Brain pericyte (primary cell): ENCODE results near the gene LCE5A.
"Not testable (repeated sequence)": the region's sequence is repeated elsewhere in the genome, so short reads cannot be mapped to it uniquely, and the experiment has no call there.

ENCODE experiments used
- DNase-seq: peaks from one replicate; pipeline ENCODE4 v3.0.0-alpha.2; 2012; ENCODE audit warnings: low read depth, low spot score

Gene LCE5A

DNA sequence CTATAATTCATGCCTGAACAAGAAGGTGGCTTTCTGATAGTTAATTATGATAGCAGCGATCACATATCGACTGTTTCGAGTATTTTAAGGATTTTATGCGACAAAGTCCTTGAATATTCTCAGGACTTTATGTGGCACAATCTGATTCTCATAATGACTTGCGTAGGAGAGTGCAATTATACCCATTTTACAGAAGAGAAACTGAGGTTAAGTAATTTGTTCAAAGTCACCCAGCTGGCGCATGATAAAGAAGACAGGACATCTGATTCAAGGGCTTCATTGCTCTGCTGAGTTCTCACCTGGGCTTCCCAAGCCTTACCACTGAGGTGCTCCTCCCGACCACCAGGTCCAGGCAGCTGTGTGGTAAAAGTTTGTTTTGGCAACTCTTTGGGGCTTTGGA lies 5.5 kb downstream of the LCE5A start:
- no peak for DNase-seq

DNA sequence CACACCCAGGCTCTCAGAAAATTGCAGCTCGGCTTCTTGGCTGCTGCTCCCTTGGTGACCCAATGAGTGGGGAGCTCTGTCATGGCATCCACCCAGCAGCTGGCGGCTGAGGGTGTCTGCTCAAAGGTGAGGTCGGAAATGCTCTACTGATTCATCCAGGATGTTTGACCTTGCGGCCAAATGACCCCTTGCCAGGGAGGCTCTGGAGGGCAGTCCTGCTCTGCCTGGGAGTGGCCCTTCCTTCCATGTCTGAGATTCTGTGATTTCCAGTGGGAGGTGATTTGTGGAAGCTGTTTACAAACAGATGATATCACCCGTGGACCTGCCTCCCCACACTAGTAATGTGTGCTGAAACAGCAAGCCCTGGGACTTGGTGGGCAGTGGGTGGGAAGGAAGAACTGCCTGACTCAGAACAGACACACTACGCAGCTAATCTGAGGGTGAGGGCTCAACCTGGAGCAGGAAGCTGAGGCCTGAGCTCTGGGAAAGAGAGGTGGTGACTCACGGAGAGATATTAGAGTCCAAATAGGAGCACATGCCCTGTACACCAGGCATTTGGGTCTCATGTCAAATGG lies 6.7 kb downstream of the LCE5A start:
- DNase-seq: no peak

DNA sequence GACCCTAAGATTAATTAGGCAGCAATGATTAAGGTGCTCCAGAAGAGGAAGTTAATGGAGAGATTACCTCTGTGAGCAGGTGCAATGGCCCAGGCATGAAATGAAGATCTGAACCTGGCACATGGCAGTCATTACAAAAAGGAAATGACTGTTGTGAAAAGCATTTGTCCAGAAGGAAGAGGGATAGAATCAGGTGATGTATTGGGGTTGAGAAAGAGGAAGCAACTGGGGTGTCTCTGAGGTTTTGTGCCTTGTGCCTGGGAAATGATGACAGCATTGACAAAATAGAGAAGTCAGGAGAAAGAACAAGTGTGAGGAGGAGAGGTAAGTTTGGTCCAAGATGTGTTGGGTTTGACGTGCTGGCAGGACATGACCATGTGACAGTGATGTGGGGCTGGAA lies 9.2 kb downstream of the LCE5A start:
- DNase-seq: no peak

DNA sequence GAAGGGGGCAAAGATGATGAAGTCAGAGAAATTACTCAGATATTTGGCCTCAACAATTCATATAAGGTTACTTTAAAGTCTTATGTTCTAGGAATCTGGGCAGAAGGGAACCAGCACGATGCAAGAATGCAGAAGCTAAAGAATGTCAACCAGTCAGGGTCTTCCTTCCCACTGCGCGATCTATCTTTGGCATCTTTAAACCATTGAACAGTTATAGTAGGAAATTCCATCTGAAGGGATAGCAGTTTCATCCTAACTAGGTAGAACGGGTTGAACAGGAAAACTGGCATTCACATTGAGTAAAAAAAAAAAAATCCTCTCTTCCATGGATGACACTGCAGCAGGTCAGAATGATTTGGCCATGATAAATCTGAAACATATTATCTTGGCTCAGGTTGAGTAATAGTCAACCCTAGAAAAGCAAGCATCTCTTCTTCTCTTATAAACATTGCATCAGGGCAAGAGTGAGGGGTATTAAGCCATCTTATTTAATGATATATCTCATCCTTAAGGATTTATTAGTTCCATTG lies 10.0 kb downstream of the LCE5A start:
- DNase-seq: no peak

DNA sequence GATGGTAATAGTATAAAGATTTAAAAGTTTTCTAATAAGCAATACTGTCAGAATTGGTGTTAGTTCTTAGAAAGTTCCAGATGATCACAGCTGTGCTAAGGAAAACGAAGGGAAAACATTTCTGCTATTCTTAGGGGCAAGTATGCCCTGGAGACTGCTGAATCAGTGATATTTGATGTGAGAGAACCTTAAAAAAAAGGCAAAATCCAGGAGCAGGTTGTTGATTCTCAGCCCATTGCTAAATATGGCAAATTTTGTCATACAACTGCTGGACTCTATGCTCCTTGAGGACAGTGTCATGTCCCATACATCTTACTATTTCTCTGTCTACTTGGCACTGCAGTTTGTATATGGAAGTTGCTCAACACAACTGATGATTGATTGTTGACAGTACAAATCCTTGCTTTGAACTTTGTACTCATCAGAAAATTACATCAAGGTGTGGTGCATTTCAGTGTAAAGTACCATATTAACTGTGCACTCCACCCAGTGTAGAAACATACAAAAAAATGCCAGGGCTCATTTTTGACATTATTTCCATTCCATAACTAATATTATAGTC lies 14.6 kb downstream of the LCE5A start:
- DNase-seq: no peak

DNA sequence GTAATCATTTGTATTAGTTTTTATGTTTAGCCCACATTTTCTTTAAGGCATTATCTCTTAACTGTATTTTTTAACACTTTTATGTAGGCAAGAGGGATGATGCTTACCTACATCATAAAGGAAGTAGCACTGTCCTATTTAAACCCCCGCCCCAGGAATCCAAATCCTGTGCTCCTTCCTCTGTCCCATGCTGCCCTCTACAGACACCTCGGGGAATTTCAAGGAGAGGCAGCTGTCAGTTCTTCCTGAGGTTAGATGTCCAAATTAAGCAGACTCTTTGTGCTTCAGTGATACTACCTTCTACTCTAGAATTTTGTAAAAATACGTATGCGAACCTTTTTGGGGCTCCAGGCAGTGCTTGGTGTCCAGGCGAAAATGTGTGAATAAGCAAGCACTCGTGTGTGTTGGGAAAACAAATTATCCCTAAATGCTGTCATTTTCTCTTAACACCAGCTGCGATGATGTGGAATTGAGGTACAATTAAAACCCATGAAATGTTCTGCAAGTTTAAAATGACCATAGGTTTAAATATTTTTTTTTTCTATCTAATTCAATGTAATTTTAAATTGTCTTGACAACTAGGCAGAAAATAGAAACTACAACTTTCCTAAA lies 22.8 kb downstream of the LCE5A start:
- DNase-seq: no peak

DNA sequence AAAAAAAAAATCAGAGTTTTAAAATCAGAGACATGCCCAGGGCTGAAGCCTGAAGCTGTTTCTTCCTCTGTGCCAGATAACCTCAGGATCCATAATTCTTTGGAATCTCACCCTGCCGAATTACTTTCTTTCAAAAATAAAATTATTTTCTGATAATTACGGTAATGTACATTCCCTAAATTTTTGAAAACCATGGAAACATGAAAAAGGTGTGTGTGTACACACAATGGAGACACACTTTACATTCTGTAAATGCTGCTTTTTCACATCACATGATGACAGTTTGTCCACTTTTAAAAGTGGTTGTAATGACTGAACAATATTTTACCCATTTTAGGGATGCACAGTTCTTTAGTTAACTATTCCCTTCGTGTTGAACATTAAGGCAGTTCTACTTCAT lies 25.2 kb downstream of the LCE5A start:
- DNase-seq: no peak

DNA sequence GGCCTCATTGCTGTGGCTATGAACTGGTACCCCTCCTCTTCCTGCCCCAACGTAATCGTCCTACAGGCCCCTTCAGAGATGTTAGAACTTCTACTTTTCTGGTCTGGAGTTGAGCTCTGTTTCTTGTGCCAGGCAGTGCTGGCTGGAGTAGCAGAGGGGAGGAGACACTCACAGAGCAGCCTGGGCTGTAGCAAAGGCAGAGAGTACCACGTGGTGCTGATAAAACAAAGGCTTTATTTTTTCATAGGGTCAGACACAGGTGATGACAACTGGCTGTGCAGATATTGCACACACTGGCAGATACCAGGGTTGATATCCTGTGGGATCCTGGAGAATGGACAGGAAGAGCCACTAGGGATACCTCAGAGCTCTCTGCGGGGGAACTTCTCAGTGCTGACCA lies 26.9 kb downstream of the LCE5A start:
- no peak for DNase-seq

DNA sequence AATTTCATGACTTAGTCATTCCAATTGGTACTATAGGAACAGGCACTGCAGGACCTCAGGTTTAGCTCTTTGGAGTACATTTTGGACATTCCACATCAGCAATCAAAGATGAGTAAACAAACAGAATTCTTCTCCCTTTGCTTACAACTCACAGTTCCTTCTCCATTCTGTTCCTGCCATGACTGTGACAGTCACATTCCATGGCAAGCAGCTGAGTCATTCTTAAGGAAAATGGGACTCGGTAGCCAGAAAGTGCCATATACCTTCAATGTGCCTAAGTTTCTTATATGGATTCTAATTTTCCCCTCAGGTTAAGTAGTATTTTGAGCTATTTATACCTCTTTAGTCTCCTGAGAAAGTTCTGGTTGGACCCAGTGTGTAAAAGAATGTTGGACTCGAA lies 29.3 kb downstream of the LCE5A start:
- no peak for DNase-seq

DNA sequence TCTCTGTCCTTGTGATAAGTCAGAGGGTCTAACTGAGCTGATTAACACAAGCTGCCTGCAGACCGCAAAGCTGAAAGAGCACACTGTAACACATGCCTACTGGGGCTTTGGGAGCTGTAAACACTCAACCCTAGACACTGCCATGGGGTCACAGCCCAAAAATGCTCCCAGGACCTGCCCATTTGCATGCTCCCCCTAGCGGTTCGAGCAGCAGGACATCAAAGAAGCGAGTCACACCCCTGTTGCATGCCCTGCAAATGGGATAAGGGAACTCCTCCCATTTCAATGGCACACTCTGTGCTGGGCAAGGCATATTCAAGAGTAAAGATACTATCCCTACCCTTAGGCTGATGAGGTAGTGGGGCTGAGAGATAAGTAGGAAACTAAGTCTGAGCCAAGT lies 33.2 kb downstream of the LCE5A start:
- no peak for DNase-seq

DNA sequence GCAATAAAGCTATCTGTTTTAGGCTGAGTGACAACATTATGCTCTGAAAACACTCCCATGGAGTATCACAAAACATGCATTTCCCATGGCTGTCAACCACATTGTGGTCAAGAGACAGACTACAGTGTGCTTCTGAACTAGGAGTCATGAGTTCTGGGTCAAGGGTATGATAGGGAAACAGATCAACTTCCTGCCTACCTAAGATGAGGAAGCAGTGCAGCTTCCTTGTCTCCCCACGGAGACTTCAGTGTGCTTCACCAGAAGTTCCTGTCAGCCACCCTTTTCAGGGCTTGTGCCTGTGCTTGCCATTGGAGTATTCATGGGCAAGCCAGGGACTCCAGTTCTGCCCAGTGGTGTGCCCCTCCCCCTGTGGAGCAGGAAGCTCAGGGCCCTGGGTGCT lies 36.1 kb downstream of the LCE5A start:
- DNase-seq: no peak

DNA sequence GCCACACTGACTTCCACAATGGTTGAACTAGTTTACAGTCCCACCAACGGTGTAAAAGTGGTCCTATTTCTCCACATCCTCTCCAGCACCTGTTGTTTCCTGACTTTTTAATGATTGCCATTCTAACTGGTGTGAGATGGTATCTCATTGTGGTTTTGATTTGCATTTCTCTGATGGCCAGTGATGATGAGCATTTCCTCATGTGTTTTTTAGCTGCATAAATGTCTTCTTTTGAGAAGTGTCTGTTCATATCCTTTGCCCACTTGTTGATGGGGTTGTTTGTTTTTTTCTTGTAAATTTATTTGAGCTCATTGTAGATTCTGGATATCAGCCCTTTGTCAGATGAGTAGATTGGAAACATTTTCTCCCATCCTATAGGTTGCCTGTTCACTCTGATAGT lies 37.8 kb downstream of the LCE5A start:
- not testable (repeated sequence) for DNase-seq
